Right renal pelvis (tissue), 4 donors: ENCODE measurements around the gene GSTM5. TPM values are rescaled to one million over a fixed set of nuclear protein-coding genes. Genes with fewer than 3 reads are reported as not detected.
"Not testable (repeated sequence)": the region's sequence is repeated elsewhere in the genome, so short reads cannot be mapped to it uniquely, and the experiment has no call there.

Experiments used
- DNase-seq, 4 donors: peaks; one replicate each; pipeline ENCODE4 v3.0.0-alpha.2; 2013; ENCODE audit warnings: low read depth in 4 of 4, low spot score in 3 of 4, missing footprints in 1 of 4
- polyA plus RNA-seq, 4 donors: library from polyadenylated mRNA; unstranded; fragments of 120-200 nt; gene quantifications; one replicate each; pipeline ENCODE4 v1.2.1, GENCODE V29; 2013; ENCODE audit not compliant: insufficient read length in 4 of 4

Gene GSTM5
- polyA plus RNA-seq, 4 donors, result 28.7 to 55.4 (median 41.5) TPM

DNA sequence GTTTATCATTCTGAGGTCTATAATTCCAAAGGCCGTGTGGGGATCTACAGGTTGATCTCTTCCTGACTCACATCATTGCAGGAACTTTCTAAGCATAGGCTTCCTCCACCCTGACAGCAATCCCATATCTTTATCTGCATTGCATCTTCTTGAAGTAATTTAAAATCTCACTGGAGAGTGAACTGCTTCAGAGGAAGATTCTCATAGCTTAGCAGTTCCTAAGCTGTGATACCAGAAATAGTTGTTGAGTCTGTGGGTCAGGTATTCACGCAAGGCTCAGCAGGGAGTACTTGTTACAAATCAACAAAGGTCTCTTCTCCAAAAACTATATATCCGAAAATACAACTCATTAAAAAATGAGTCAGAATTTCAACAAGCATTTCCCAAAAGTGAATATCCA, 16.9 kb upstream of the GSTM5 start:
- DNase-seq, result not testable (repeated sequence)

DNA sequence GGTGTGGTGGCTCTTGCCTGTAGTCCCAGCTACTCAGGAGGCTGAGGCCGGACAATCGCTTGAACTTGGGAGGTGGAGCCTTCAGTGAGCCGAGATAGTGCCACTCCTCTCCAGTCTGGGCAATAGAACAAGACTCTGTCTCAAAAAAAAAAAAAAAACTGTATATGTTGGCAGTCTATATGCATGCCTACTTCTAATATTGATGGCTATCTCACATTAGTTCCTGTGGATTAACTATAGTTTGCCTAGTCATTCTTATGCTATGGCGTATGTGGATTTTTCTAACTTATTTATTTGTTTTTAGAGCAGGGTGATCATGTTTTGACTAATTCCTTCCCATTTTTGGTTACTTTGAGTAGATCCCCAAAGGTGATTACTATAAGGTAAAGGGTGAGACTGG, 15.0 kb upstream of the GSTM5 start:
- no peak for DNase-seq

- not testable (repeated sequence) for DNase-seq
These were observed 14.2 kb upstream of the GSTM5 start for GRCh38 chr1:109697861-109698260.

GRCh38 chr1:109702940-109703339, 9.1 kb upstream of the GSTM5 start:
- not testable (repeated sequence) for DNase-seq

DNA sequence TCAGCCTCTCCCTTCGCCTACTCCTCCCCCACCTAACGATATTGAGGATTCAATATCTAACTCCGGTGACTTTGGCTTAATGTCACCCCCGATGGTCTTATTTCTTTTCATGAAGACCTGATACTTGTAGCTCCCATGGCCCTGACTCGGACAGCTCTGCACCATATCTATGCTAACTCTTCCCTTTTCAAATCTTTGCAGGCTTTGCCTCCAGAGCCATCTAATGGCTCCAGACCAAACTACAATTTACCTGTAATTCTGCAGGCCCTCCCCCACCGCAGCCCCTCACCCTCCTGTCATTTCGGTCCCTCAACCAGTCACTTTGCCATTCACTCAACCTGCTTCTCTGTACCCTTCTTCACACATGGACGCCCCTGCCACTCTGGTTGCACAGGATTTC, 7.9 kb upstream of the GSTM5 start:
- DNase-seq, result no peak

DNA sequence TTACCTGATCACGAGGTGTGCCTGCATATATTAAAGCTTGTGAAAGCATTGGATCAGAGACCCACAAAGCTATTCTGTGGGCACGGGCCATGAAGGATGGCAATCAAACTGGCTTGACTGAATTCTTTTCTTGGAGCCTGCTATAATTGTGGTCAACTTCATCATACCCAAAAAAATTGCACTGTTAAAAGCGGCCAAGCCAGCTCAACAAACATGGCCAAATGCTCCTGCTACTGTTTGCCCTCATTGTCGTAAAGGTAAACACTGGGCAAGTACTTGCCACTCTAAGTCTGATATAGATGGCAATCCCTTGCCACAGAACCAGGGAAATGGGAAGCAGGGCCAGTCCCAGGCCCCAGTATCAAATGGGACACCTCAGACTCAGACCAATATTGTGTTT, 6.6 kb upstream of the GSTM5 start:
- no peak for DNase-seq

DNA sequence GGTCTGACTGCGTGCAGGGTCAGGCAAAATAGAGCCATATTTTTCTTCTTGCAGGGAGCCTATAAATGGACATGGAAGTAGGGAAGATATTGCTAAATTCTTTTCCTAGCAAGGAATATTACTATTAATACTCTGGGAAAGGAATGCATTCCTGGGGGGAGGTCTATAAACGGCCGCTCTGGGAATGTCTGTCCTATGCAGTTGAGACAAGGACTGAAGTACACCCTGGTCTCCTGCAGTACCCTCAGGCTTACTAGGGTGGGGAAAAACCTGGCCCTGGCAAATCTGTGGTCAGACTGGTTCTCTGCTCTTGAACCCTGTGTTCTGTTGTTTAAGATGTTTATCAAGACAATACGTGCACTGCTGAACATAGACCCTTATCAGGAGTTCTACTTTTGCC, 3.1 kb upstream of the GSTM5 start:
- not testable (repeated sequence) for DNase-seq

DNA sequence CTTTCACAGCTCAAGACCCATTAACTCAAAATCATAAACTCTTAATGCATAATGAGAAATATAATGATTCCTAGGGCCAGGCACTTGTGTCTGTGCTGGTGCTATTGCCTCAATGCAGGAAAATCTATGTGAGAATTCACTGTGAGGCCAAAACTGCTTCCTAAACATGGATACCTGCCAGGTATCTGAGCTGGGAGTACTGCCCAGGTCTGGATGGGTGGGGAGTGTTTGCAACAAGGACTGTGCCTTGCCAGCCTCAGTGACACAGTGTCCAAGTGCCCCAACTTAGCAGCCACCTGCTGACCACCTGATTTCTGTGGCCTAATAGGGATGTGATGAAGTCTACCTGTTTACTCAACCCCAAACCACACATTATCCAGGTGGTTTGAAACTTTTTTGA, 2.2 kb upstream of the GSTM5 start:
- DNase-seq, result not testable (repeated sequence)

- no peak for DNase-seq
These were observed 342 bp downstream of the GSTM5 start for GRCh38 chr1:109712321-109712864.

GRCh38 chr1:109713636-109714035, 1.6 kb downstream of the GSTM5 start:
- DNase-seq, result no peak

GRCh38 chr1:109714661-109715372, 2.8 kb downstream of the GSTM5 start:
- no peak for DNase-seq

DNA sequence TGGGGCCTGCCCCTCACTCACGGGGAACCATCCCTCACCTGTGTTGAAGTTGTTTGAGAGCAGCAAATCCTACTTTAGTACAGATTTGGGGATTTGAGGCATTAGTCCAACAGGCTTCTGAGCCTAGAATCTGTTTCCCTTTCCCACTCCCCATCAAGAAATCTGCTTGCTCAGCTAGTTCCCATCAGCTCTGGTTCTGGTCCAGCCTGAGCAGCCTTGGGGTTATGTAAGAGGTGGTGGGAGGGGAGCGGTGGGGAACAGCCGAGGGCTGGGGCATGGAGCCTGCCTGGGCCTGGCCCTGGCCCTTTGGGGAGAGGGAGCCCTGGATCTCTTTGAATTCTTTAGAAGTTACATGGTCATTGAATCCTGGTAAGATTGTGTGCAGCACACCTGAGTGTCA, 4.1 kb downstream of the GSTM5 start:
- no peak for DNase-seq

- no peak for DNase-seq
These were observed 4.6 kb downstream of the GSTM5 start for GRCh38 chr1:109716570-109717090.

DNA sequence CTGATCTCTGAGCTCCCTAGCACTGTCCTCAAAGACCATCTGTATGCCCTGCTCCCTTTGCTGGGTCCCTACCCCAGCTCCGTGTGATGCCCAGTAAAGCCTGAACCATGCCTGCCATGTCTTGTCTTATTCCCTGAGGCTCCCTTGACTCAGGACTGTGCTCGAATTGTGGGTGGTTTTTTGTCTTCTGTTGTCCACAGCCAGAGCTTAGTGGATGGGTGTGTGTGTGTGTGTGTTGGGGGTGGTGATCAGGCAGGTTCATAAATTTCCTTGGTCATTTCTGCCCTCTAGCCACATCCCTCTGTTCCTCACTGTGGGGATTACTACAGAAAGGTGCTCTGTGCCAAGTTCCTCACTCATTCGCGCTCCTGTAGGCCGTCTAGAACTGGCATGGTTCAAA, 5.7 kb downstream of the GSTM5 start:
- DNase-seq, result no peak

DNA sequence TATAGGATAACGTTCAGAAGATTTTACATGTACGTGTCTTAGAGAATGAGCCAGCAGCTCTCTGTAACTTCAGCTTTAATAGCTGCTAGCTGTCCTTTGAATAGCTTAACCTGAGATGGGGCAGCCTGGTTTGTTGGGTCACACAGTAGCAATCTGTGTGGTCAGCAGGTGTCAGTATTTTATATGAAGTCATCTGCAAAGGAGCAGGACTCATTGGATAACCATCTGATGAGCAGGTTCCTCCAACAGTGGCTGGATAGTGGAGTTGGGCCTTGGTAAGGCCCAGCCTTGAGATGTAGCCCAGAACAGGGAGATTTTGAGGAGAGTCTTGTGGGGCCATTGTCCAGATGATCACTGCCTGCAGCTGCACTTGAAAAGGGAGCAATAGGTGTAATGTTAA, 6.4 kb downstream of the GSTM5 start:
- DNase-seq, result no peak

DNA sequence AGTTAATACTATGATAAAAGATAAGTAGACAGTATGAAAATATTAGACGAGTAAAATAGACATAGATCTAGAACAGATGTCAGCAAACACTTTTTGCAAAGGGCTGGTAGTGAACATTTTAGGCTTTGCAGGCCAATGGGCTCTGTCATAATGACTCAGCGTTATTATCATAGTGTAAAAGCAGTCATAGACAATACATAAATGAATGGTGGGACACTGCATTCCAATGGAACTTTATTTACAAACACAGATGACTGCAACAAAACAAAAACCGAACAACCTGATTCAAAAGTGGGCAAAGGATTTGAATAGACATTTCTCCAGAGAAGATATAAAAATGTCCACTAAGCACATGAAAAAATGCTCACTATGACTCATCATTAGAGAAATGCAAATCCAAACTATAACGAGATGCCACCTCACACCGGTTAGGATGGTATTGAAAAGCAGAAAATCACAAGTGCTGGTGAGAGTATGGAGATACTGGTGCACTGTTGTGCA, 7.3 kb downstream of the GSTM5 start:
- no peak for DNase-seq

- DNase-seq, result no peak
These were observed 9.0 kb downstream of the GSTM5 start for GRCh38 chr1:109721042-109721441.

DNA sequence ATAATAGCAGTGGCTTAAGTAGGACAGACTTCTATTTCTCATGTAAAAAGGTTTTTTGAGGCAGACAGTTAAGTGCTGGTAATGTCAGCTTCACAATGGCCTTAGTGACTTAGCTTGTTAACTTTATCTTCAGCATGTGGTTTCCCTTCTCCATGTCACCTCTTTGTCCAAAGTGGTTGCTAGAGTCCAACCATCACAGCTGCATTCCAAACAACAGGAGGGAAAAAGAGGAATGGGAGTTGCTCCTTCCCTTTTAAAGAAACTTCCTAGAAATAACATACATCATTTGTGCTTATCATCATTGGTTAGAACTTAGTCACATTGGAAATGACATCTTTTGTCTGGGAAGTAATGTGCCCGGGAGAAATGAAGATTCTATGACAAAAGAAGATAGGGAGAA, 9.9 kb downstream of the GSTM5 start:
- DNase-seq, result no peak

DNA sequence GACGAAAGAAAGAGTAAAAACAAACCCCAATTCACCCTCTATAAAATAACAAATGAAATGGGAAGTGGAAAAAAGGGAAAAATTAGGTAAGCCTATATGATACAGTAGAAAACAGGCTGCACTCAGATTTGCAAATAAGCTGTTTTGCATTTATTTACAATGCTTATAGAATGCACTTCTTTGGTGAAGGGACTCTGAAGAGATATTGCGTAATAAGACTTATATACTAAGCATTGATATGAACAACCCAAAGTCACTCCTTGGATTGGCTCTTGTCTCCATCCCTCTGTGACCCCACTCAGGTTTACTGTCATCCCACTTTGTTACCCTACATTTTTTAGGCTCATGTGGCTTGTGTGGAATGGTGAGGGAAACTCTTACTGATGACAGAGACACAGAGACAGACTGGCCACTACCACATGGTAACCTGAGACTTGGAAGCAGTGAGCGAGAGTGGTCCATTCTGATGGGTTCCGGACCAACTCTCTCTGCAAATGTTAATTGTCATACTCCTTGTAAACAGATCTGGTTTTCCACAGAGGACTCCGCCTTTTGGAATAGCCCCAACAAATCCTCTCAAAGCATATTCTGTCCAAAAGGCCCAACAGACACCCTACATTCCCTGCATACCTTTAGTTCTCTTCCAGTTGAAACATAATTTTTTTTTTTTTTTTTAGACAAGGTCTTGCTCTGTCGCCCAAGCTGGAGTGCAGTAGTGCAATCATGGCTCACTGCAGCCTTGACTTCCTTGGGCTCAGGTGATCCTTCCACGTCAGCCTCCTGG, 11.0 kb downstream of the GSTM5 start:
- no peak for DNase-seq

GRCh38 chr1:109724933-109725332, 12.9 kb downstream of the GSTM5 start:
- DNase-seq, result no peak

DNA sequence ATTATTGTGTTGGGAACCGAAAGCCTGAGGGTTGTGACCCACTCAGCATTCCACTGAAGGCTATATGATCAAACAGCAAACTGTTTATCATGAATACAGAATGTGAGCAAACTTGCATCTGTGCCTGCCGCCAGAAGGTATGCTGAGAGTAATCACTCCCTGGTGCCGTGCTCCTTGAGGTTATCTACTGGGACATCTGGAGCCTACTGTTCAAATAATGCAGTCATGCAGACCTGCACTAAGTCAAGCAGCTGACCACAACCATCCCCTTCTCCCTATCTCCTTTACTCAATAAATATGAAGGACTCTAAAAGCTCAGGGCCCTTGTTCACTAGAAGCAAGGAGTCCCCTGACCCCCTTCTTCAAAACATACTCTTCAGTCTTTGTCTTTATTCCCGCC, 13.5 kb downstream of the GSTM5 start:
- DNase-seq, result no peak
